ENCODE measurements around the gene LYPD3.

DNA sequence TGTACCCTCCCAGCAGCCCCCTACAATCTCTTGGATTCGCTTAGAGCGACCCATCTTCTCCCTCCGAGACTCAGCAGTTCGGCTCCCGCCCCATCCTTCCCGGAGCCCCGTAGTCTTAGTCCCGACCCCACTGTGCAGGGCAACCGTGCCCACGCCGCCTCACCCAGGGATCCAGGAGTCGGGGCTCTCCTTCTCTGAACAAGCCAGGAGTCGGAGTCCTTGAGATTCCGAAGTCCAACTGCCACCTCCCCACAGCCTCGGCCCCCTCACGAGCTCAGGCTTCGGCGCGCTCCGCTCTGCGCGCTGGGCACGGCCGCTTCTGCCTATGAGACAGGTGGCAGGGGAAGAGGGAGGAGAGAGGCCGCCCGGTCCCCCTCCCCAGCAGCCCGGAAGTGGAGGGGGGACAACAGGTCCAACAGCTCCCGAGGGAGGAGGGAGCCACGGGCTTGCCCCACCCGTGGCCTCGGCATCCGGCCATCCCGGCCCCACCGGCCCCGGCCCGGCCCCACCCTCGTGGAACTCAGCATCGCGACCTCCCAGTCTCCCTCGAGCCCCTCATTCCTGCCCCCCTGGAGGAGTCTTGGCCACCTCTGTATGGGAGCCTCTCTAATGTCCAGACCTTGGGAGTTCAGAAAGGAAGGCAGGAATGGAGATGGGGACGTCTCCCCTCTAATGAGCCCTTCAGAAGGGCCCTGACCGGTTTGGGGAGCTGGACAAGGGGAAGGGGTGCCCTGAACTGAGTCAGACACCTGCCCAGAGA, 39.2 kb upstream of the LYPD3 start, which contains the start of gene PHLDB3:
- TF ChIP-seq, protein P1, sequence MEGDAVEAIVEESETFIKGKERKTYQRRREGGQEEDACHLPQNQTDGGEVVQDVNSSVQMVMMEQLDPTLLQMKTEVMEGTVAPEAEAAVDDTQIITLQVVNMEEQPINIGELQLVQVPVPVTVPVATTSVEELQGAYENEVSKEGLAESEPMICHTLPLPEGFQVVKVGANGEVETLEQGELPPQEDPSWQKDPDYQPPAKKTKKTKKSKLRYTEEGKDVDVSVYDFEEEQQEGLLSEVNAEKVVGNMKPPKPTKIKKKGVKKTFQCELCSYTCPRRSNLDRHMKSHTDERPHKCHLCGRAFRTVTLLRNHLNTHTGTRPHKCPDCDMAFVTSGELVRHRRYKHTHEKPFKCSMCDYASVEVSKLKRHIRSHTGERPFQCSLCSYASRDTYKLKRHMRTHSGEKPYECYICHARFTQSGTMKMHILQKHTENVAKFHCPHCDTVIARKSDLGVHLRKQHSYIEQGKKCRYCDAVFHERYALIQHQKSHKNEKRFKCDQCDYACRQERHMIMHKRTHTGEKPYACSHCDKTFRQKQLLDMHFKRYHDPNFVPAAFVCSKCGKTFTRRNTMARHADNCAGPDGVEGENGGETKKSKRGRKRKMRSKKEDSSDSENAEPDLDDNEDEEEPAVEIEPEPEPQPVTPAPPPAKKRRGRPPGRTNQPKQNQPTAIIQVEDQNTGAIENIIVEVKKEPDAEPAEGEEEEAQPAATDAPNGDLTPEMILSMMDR (optimal IDR thresholded peaks at IDR 0.05 in 1 of 3, IDR thresholded peaks at IDR 0.05 in 1 of 3, conservative IDR thresholded peaks at IDR 0.05 in 1 of 3; ENCODE audit: extremely low read depth in 1 of 3, insufficient read depth in 2 of 3, low read length in 3 of 3): no peak
- no peak for TF ChIP-seq EZH2 (IDR thresholded peaks at IDR 0.05; ENCODE audit: low read length)

All from keratinocyte (primary cell).